HG02981 (cell line): ENCODE measurements around the gene CPNE4.
"Not testable (repeated sequence)": the region's sequence is repeated elsewhere in the genome, so short reads cannot be mapped to it uniquely, and the experiment has no call there.

Experiments
- ATAC-seq: cut with Tn5 transposase; IDR thresholded peaks from one replicate; pipeline ENCODE4 v1.9.1; 2021; ENCODE audit warnings: mild to moderate bottlenecking, moderate library complexity; ENCODE audit not compliant: unreplicated experiment

The CPNE4 gene

DNA sequence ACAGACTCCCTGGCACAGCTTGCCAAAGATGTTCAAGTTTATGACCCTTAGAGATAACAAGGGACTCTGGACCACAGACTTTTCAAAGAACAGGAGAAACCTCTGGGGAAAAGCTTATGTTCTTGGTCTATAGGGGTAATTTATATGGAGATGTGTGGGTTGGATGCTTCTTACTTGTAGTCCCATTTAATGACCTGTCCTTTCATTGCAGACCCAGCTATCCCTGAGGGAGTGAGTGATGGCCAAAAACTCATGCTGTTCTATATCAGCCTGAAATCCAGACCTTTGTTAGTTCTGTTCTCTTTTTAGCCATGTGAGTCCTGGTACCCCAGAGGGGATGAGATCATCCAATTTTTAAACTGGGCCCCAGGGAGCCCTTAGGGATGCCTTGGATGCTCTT lies 488.4 kb downstream of the CPNE4 start:
- ATAC-seq, result no peak

DNA sequence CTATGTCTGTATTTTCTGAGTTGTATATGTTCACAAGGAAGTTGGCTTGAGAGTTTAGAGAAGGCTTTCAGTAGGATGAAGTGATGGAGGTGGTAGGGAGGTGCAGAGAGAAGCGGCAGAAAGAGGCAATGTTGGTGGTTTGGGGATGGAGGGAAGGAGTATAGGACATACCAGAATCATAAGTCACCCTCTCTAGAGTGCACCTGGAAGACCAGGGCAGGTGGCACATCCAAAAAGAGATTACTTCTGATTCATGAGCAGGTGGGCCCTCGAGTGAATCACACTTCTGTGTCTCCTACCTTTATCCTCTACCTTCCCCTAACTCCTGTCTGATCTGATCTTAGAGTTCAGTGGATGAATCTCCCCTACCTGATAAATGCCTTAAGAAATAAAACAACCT lies 490.3 kb downstream of the CPNE4 start:
- no peak for ATAC-seq

DNA sequence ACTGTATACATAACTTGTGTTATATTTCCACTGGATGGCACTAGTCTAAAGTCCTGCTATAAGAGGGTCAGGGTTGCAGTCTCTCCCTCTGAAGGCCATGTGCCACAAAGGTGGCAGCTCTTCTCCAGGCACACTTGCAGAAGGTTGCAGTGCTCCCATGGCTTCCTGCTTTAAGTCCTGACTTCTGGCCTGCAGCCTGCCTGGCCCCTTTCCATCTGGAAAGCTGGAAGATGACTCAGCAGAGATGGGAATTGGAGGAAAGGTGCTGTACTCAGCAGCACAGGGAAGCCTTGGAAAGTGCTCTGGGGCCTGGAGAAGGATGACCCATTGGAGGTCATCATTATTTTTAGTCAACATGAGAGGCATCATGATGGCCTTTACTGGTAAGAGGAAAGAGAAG lies 491.1 kb downstream of the CPNE4 start:
- no peak for ATAC-seq

DNA sequence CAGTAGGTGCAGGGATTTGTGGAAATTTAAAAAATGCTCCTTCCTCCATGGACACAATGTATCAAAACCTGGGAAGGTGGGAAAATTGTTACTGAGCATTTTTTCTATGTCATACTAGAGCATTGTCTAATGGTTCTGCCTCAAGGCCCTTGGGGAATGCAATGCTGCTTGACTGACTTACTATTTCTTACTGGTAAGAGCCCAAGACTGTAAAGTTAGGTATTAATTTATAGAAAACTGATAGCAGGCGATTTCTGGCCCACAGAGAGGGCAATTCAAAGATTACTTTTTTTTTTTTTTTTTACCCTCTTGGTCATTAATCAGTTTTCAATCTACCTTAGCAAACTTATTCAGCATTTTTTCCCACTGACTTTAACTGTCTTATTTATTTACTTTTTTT lies 493.5 kb downstream of the CPNE4 start:
- ATAC-seq, result no peak

DNA sequence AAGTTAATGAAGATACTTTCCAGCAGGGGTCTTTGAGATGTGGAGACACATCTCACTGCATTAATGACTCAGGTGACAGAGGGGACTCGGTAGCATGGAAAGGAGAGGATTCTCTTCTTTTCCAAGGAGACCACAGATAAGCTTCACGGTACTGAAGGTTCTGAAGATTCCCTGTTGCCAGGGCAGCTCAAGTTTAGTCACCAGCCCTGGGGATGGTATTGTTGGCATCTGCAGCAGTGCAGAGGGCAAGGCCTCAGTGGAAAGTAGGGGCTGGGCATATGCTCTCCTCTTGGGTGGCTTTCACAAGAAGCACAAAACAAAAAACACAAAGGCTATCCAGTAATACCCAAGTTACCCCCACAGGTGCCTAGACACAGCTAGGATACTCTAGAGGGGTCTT lies 494.0 kb downstream of the CPNE4 start:
- no peak for ATAC-seq

DNA sequence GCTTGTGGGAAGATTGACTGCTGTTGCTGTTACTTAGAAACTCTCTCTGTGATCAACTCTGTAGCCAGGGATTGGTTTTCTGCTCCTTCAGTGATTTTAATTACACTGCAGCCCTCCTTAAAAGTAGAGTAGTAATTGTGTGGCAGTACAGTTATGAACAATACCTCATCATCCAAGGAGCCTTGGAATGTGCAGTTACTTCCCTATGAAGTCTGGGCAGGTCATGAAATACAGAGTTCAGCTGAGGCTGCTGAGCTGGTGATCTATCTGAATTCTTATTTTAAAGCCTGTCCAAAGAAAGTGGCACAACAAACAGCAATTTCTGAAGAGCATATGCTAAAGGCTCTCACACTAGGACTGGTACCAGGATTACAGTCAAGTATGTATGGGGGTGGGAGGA lies 494.7 kb downstream of the CPNE4 start:
- ATAC-seq, result no peak

DNA sequence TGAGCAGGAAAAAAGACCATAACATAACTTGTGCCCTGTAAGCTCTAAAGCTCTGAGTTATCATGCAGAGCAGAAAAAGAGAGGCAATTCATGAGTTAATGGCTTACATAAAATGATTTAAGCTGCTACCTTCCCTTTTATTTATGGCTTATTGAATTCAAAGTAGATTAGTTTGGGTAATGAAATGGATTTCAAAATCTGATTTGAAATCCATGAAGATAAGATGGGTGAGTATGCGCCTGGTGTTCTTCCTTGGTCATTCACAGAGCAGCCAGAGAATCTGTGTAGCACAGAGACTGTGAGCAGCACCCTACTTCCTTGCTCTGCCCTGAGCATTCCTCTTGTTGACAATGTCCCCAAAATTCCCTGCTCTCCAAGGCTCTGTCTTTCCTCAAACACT lies 495.8 kb downstream of the CPNE4 start:
- no peak for ATAC-seq

DNA sequence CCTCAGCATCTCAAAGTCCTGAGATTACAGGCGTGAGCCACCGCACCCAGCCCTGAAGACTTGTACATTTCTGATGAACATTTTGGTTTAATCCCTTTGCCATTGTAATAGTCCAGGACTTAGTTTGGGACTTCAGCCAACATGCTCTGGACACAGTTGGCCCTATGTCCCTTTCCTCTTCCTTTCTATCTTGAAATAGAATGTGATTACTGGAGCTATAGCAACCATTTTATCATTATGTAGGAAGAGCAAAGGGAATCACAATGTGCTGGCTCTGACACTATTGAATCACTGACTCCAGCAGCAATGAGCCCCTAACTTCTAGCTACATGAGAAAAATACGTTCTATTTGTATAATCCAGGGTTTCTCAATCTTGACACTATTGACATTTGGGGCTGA lies 497.3 kb downstream of the CPNE4 start:
- no peak for ATAC-seq

DNA sequence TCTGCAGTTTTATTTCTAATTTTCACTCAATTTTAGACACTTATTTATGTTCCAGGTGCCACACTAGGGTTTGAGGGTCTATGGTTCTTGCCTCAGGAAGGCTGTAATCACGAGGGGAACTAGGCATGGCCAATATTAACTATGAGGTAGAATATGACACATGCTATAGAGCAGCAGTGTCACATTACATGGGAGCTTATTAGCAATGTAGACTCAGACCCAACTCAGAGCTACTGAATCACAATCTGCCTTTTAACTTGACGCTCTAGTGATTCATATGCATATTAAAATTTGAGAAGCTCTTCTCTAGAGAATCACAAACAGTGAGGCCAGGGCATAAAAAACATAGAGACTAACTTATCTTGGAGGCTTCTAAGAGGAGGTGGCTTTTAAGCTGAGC lies 499.2 kb downstream of the CPNE4 start:
- no peak for ATAC-seq

DNA sequence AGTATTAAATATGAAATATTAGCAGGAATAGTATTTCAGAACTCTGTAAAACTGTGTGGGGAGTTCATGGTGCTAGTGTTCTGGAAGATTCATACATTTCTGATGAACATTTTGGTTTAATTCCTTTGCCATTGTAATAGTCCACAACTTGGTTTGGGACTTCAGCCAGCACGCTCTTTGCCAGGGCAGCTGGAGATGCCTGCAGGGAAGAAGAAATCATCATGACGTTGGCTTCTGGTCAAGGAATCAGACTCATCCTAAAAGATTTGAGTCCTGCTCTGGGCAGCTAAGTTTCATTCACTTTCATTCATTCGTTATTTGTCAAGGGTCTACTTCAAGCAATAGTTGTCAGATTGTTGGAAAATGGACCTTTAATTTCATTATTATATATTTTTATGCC lies 499.7 kb downstream of the CPNE4 start:
- ATAC-seq, result no peak

DNA sequence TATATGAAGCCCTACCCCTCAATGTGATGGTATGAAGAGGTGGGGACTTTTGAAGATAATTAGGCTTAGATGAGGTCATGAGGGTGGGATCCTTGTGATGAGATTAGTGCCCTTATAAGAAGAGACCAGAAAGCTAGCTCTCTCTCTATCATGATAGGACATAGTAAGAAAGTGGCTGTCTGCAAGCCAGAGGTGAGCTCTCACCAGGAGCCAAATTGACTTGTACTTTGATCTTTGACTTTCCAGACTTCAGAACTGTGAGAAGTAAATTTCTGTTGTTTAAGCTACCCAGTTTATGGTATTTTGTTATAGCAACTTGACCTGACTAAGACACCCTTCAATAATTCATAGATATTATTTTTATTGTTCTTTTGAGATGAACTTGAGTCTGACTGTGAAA lies 502.2 kb downstream of the CPNE4 start:
- ATAC-seq, result no peak

DNA sequence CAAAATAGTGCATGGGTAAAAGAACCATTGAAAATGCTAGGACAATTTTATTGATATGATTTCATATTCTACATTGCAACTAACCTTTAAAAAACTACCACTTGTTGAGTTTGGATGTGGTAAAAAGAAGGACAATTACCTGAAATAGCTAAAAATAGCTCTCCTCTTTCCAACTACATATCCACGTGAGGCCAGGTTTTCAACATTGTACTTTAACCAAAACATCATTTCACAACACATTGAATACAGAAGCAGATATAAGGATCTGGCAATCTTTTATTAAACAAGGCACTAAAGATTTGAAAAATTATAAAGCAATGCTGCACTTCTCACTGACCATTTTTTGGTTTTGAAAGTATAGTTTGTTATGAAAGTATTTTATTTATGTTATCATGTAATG lies 504.0 kb downstream of the CPNE4 start:
- no peak for ATAC-seq

DNA sequence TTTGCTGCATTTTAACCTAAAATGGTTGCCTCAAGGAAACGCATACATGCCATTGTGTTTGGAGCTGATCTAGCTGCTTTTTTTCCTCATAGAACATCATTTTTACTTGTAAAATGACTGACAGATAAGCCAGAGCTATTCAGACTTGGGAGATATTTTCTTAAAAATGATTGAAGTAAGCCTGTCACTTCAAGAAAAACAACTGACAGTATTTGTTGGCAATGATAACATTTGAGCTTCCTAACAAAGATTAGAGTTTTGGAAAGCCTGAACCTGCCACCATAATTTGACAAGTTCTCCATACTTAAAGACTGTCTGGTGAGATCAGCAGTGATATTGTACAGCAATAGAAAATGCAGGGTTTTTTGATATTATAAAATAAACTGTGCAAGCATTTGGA lies 504.4 kb downstream of the CPNE4 start:
- ATAC-seq, result no peak

DNA sequence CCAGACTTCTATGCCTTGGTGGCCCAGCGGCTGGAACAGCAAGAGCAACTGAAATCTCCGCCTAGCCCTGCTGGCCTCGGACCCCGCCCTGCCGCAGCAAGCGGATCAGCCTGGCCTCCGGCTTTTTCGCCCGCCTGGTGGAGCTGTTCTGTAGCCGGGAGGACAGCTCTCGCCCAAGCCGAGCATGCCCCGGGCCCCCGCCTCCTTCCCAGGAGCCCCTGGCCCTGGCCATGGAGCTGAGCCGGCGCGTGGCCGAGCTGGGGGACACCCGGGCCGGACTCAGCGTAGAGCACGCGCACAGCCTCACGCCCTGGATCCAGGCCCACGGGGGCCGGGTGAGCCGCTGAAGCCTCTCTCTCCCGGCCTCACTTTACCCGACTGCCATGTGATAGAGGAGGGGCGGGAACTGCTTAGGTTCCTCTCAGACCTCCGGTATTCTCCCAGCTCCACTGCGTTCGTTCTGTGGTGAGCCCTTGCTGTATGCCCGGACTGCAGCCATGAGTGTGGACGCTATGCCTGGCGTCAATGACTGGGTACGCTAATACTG lies 507.9 kb downstream of the CPNE4 start:
- no peak for ATAC-seq

DNA sequence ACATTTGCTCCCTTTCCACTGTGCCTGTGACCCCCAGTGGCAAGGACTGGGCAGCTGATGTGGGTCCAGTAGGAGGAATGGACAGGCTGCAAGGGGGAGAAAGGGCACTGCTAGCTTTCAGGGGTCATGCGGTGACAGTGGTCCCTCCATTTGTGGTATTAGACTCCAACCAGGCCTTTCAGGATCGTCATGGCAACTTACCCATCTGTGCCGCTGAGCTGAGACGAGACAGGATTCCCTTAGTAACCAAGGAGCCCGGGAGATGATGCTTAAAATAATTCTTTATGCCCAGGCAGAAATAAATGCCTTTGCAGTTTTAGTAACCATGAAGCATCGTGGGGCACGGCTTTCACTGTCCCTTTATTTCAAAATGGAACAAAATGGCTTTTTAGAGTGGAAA lies 516.1 kb downstream of the CPNE4 start:
- ATAC-seq, result no peak

DNA sequence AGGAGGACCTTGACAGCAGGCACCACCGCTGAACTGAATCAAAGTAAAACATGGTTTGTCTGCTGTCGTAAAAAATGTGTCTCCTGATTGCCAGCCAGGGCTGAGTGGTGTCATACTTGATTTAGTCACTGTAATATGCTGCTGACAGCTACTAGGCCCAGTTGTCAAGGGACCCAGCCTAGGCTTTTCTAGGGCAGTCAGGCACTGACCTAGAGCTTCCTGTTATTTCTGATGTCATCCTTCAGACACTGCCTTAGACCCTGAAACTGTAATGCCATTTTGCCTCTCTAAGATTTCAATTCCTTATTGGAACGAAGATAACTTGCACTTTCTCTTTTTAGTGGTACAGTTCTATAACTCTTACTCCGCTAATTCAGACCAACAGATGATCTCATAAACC lies 529.4 kb downstream of the CPNE4 start:
- ATAC-seq, result no peak

DNA sequence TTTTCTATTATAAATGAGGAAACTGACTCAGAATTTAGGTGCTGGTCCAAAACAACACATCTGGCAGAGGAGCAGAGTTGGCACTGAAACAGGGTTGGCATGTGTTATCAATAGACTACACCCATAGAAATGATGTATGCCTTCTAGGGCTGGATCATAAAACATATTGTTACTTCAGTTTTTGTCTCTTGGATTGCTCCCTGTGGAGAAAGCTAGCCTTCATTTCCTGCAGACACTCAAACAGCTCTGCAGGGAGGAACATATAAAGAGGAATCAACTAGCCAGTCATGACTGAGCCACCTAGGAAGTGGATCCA lies 531.5 kb downstream of the CPNE4 start:
- ATAC-seq, result no peak

DNA sequence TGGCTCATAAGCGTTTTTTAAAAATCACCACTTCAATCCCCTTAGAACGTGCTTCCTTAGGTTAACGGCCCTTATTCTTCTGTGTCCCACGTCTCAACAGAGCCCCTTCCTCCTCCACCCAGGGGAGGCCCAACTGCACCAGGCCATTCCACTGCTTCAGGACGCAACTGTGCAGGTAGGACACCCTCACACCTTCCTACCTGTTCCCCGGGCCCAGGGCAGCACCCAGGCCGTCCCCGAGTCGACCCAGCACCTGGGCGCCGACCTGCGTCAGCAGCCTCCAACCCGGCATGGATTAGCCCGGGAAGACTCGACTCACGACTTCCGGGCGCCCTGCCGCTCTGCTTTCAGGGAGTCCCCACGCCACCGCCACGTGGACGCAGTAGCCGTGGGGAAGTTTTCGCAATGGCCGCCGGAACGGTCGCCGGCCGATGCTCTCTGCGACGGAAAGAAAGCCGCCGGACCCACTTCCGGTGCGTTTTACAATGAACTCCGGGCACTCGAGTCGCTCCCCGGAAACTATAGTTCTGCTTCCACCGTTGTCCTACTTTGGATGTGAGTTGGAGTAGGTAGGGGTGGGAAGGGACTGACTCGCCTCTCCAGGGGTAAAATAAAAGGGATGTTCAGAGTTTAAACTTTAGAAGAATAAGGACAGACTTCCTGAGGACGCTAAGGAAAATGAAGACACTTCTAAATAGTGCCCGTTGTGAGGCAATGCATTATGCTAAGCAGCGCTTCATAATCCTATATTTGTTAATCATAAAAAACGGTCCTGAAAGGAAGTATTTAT lies 532.1 kb downstream of the CPNE4 start, which contains the start of gene MRPL3:
Gene MRPL3 (minus strand): TSS at position 442 of the 790 bp plus-strand sequence. CDS start 150 bp downstream, at position 292.
- peak; percentile 97 for ATAC-seq

DNA sequence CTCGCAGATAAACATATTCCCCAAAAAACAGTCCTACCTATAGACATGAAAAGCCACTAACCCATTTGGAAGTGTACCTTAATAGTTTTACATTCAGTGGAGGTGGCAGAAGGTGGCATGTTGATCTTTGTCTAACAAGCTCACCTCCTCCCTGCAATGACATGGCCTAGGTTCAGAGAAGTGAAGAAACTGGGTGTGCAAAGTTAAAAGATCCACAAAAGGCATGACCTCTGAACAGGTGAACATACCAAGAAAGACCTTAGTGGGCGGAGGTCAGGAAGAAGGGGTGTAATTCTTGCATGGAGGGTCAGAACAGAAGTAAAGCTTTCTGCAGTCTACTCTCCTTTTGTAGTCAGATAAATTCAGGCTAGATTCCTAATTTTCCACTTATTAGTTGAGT lies 532.9 kb downstream of the CPNE4 start:
- no peak for ATAC-seq

DNA sequence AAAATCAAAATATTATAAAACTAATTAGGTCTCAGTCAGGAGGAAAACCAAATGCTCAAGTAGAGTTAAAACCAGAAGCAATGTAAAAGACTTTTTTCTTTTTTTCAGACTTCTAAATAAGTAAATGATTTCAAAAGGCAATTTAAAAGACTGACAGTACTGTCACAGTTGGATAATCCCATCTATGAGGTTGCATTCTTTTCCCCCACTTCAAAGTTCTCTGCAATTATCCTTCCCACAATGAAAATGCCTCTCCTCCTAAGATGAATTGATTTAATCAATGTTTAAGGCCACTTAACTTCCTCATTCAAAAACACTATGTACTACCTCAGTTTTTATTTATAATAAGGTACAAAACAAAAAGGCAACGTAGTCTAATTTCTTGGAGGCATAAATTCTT lies 540.1 kb downstream of the CPNE4 start:
- ATAC-seq, result no peak

DNA sequence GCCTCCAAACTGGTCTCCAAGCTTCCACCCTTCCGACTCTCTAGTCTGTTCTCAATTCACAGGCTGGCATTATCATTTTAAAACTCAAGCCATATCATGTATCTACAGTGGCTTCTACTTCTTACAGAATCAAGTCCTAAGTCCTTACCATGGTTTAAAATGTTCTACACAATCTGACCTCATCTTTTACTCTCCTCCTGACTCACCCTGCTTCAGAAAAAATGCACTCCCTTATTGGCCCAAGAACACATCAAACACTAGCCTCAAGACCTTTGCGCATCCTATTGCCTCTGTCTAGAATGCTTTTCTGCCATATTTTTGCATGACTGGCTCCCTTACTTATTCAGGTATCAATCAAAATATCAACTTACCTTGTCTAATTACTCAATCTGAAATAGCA lies 543.0 kb downstream of the CPNE4 start:
- no peak for ATAC-seq

DNA sequence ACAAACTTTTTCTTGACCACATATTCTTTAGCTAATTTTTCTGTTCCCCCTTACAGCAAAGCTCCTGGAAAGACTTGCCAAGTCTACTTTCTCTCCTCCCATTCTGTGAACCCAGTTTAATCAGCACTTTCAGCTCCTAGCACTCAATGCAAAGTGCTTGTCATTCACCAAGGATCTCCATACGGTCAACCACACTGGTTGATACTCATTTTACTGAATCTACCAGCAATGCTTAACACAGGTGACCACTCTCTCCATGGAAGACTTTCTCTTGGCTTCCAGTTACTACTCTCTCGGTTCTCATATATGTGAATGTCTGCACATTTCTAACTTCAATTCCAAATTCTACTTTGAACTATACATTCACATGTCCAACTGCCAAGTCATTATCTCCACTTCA lies 543.7 kb downstream of the CPNE4 start:
- no peak for ATAC-seq

DNA sequence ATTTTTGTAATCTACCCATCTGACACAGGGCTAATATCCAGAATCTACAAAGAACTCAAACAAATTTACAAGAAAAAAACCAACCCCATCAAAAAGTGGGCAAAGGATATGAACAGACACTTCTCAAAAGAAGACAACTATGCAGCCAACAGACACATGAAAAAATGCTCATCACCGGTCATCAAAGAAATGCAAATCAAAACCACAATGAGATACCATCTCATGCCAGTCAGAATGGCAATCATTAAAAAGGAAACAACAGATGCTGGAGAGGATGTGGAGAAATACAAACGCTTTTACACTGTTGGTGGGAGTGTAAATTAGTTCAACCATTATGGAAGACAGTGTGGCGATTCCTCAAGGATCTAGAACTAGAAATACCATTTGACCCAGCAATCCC lies 548.3 kb downstream of the CPNE4 start:
- ATAC-seq, result not testable (repeated sequence)
